ENCODE measurements around the gene S100A16. TPM values are rescaled to one million over a fixed set of nuclear protein-coding genes. Genes with fewer than 3 reads are reported as not detected.
A peak's percentile ranks its signal among the peaks of the same experiment; 100 is the strongest.
"Not testable (repeated sequence)": the region's sequence is repeated elsewhere in the genome, so short reads cannot be mapped to it uniquely, and the experiment has no call there.

Gene S100A16
- total and polyA plus RNA-seq, 5 experiments from 2014 or later, result not detected

DNA sequence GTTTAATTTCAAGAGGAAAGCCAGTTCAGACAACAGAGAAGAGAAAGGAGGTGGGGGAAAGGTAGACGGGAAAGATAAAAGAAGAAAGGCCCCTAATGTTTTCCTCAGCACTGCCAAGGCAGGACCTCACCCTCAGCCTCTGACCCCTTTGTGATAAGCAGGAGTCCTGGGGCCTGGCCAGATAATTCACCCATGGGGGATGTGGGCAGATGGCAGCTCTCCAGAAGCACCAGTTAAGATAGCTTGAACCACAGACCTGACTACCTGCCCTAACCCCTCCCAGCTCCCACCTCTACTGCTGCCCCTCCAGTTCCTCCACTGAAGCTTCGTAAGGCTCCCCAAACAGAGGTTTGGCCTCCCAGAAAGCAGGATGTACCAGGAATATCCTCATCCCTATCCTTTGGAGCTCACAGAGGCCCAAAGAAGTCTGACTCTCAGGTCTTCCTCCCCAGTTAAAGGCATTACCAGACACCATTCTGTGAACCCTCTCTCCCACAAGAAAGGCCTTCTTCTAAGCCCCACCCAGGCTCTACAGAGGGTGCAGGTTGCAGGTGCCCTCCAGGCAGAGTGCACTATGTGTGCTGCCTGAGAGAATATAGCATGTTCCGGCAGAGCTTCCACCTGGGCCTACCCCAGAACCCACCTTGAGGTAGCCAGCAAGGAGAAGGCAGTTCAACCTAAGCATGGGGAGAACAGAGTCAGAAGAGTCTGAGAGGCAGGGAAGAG, 36.4 kb upstream of the S100A16 start:
- peaks cover 11 to 32% (median 16%) of the 10 kb centered on the region in 3 donors for H3K36me3 Mint-ChIP-seq
- peak in 8 of 10 donors; percentile 13 to 75 (median 48) for DNase-seq
- H3K27me3 Mint-ChIP-seq, result no peaks in the 10 kb centered on the region
- peaks cover 32 to 63% (median 61%) of the 10 kb centered on the region in 4 donors for H3K4me1 Mint-ChIP-seq
- H3K27ac Mint-ChIP-seq, result peak overlapping the region; percentile 71 to 97 (median 94)
- H3K9me3 Mint-ChIP-seq, result no peaks in the 10 kb centered on the region
- POLR2A ChIA-PET, result interaction anchor here (0.5 to 10.4 kb wide), 10 partner anchors 10 to 112 kb away, joined by 3 to 85 read pairs (median 6); partner anchors contain the start of genes CHTOP, ILF2, INTS3 and NPR1
- ATAC-seq, result peak; percentile 90 to 97
- peak overlapping the region; percentile 61 to 91 (median 83) for H3K4me3 Mint-ChIP-seq

DNA sequence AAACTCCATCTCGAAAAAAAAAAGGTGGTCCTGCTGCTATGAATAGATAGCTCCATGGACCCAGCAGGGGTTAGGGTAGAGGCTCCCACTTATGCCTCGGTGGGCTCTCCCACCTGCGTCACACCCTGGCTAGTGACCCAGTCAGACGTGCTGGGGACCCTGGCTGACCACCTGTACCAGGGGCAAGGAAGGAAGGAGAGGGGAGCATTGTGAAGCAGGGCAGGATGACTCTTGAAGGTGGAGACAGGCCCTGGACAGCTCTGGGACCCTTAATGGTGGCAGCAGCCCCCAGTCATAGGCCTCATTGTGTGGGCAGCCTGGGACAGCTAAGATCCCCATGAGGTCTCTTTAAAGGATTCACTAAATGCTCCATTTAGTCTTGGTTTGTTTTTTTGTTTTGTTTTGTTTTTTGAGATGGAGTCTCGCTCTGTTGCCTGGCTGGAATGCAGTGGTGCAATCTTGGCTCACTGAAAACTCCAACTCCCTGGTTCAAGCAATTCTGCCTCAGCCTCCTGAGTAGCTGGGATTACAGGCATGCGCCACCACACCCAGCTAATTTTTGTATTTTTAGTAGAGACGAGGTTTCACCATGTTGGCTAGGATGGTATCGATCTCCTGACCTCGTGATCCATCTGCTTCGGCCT, 35.2 kb upstream of the S100A16 start:
- peaks cover 39 to 74% (median 72%) of the 10 kb centered on the region in 4 donors for H3K4me1 Mint-ChIP-seq
- DNase-seq (no peak), ATAC-seq (no peak)
- POLR2A ChIA-PET, result interaction anchor here (0.9 to 10.4 kb wide), 6 partner anchors 9 to 116 kb away, joined by 3 to 85 read pairs (median 7); partner anchors contain the start of genes CHTOP and INTS3
- H3K27me3 Mint-ChIP-seq, result no peaks in the 10 kb centered on the region
- H3K4me3 Mint-ChIP-seq, result peak overlapping the region in 5 of 10 donors; percentile 20 to 53 (median 50)
- no peaks in the 10 kb centered on the region for H3K9me3 Mint-ChIP-seq
- peak overlapping the region in 9 of 10 donors; percentile 68 to 97 (median 90) for H3K27ac Mint-ChIP-seq
- H3K36me3 Mint-ChIP-seq, result peaks cover 20 to 43% (median 23%) of the 10 kb centered on the region in 3 donors

DNA sequence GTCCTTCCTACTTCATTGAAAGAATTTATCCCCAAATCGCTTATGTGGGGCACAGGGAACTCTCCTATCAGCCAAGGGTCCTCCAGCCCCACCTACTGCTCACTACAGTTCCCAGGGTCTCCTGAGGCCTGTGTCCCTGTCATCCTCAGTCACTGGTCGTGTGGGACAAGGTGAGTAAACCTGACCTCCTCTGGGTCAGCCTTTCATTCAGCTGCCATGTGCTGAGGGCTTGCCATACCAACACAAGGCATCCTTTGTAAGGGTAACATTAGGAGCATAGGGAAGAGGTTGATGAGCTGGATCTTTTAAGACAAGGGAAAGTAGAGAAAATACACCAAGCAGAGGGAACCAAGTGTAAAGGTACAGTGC, 34.4 kb upstream of the S100A16 start:
- no peaks in the 10 kb centered on the region for H3K9me3 Mint-ChIP-seq
- DNase-seq (no peak), ATAC-seq (no peak)
- no peaks in the 10 kb centered on the region for H3K27me3 Mint-ChIP-seq
- peak overlapping the region; percentile 67 to 94 (median 81) for H3K27ac Mint-ChIP-seq
- H3K4me3 Mint-ChIP-seq, result peak overlapping the region in 6 of 10 donors; percentile 11 to 50 (median 26)
- peaks cover 20 to 51% (median 27%) of the 10 kb centered on the region in 3 donors for H3K36me3 Mint-ChIP-seq
- POLR2A ChIA-PET, result interaction anchor here (0.6 to 10.4 kb wide), 4 partner anchors 9 to 136 kb away, joined by 3 to 85 read pairs (median 6); partner anchors contain the start of gene CHTOP
- H3K4me1 Mint-ChIP-seq, result peaks cover 40 to 79% (median 77%) of the 10 kb centered on the region in 4 donors

DNA sequence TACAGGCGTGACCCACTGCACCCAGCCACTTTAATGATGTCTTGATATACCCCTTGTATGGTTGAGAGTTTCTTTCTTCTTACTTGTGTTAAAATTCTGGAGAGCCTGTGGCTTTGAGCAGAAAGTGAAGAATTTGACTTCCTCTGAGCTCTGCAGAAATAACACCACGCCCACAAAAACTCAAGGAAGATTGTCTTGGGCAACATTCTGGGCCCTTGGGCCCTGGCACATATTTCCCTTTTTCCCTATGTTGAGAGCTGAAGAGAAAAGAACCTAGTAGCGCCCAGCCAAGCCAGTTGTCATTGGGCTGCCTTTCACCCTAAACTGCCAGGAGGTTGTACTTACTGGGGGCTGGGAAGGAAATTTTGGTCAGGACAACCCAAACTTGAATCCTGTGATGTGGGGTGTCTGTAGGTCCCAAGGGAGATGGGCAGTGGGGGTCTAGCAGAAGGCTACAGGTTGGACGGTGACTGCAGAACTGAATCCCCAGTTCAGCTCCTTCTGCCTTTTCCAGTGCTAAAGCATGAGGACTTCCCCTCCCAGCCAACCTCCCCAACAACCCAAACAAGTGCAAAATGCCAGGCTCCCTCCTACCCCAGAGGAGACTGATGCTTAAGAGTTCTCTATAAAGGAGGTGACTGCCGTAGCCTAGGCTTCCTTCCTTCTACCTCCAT, 33.9 kb upstream of the S100A16 start:
- peaks cover 20 to 57% (median 27%) of the 10 kb centered on the region in 3 donors for H3K36me3 Mint-ChIP-seq
- no peaks in the 10 kb centered on the region for H3K27me3 Mint-ChIP-seq
- ATAC-seq (no peak), DNase-seq (no peak)
- peak overlapping the region in 6 of 10 donors; percentile 11 to 75 (median 32) for H3K4me3 Mint-ChIP-seq
- peaks cover 40 to 84% (median 82%) of the 10 kb centered on the region in 4 donors for H3K4me1 Mint-ChIP-seq
- no peaks in the 10 kb centered on the region for H3K9me3 Mint-ChIP-seq
- peak overlapping the region; percentile 67 to 94 (median 81) for H3K27ac Mint-ChIP-seq
- POLR2A ChIA-PET, result interaction anchor here (0.6 to 10.4 kb wide), 3 partner anchors 9 to 136 kb away, joined by 3 to 85 read pairs (median 7); partner anchors contain the start of gene CHTOP

DNA sequence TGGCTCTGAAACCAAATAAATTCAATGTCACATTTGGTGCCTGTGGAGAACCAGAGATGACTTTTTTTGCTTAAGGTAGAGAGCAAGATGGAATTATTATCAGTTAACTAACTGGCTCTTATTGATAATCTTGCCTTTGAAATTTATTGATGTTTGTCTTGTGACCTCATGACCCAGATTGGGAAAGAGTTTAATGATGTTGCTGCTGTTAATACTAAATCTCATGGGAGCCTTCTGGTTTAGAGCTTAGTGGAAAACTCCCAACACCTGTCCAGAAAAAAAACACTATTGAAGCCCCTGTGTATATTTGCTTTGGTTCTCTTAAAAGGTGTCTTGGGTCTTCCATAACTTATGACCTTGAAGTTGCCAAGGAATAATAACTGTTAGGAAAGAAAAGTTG, 30.9 kb upstream of the S100A16 start:
- ATAC-seq (no peak), DNase-seq (no peak)
- Mint-ChIP-seq H3K27me3 (no peaks in the 10 kb centered on the region), H3K36me3 (peaks cover 20 to 82% (median 32%) of the 10 kb centered on the region in 3 donors), H3K4me3 (peak overlapping the region in 1 of 10 donors; percentile 15), H3K27ac (peak overlapping the region in 9 of 10 donors; percentile 18 to 81 (median 50)), H3K9me3 (no peaks in the 10 kb centered on the region), H3K4me1 (peaks cover 32 to 83% (median 81%) of the 10 kb centered on the region in 4 donors)
- POLR2A ChIA-PET, result interaction anchor here (0.6 to 10.4 kb wide), 5 partner anchors 8 to 107 kb away, joined by 3 to 85 read pairs (median 4); partner anchors contain the start of genes CHTOP and SNAPIN

DNA sequence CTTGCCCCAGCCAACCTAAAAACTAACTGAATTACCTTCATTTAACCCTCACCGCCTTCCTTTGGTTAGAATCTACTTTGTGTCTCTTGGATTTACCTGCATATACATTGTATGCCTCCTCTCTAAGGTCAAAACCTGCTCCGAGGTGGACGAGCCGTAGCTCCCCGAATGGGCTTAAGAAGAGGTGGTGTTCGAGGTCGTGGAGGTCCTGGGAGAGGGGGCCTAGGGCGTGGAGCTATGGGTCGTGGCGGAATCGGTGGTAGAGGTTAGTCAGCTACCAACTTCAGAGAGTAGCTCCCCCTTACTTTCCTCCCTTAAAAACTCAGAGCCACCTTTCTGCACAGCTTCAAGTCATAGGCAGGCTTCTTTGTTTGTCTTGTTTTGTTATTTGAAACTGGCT, 30.2 kb upstream of the S100A16 start:
- no peaks in the 10 kb centered on the region for H3K9me3 Mint-ChIP-seq
- ATAC-seq, result no peak
- H3K4me1 Mint-ChIP-seq, result peaks cover 30 to 80% (median 79%) of the 10 kb centered on the region in 4 donors
- peak overlapping the region in 9 of 10 donors; percentile 0 to 86 (median 47) for H3K27ac Mint-ChIP-seq
- POLR2A ChIA-PET, result interaction anchor here (0.8 to 10.4 kb wide), 3 partner anchors 9 to 16 kb away, joined by 3 to 85 read pairs (median 6); partner anchors contain the start of genes CHTOP and SNAPIN
- H3K27me3 Mint-ChIP-seq, result no peaks in the 10 kb centered on the region
- no peak overlapping the region for H3K4me3 Mint-ChIP-seq
- H3K36me3 Mint-ChIP-seq, result peaks cover 20 to 90% (median 32%) of the 10 kb centered on the region in 3 donors
- DNase-seq, result no peak

DNA sequence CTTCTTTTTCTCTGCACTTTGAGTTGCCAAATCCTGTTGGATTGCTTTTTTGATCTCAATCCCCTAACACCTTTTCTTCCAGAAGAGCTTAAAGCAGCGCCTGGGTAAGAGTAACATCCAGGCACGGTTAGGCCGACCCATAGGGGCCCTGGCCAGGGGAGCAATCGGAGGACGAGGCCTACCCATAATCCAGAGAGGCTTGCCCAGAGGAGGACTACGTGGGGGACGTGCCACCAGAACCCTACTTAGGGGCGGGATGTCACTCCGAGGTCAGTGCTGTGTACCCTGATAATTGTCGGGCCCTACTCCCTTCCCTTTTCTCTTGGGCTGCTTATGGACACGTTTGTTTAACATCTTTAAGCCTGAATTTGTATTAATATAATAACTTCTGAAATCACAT, 29.2 kb upstream of the S100A16 start:
- H3K27ac Mint-ChIP-seq, result peak overlapping the region in 5 of 10 donors; percentile 37 to 86 (median 66)
- H3K4me1 Mint-ChIP-seq, result peaks cover 25 to 76% (median 76%) of the 10 kb centered on the region in 4 donors
- no peaks in the 10 kb centered on the region for H3K9me3 Mint-ChIP-seq
- DNase-seq (no peak), ATAC-seq (no peak)
- peak overlapping the region in 2 of 10 donors; percentile 13 to 14 for H3K4me3 Mint-ChIP-seq
- POLR2A ChIA-PET, result no interaction called here
- no peaks in the 10 kb centered on the region for H3K27me3 Mint-ChIP-seq
- H3K36me3 Mint-ChIP-seq, result peaks cover 26 to 95% (median 34%) of the 10 kb centered on the region in 3 donors

DNA sequence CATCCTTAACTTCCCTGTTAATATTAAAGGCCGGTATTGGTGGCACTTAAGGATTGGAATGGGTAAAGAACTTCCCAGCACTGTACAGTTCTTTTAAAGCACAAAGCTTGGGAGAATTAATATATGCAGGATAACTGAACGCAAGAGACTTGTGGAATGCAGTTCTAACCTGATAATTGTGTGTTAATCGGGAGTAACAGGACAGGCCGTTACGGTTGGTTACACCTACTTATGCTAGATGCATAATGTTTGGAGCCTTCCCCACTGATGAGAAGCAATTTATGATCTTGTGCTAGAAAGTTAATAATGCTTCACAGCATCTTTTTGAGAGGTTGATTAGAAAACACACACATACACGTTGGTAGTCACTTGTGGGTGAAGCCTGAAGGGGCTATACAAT, 27.9 kb upstream of the S100A16 start:
- no peaks in the 10 kb centered on the region for H3K27me3 Mint-ChIP-seq
- peaks cover 28 to 95% (median 33%) of the 10 kb centered on the region in 3 donors for H3K36me3 Mint-ChIP-seq
- POLR2A ChIA-PET, result interaction anchor here (3.9 kb wide), 1 partner anchor 9 kb away, joined by 26 read pairs; no protein-coding TSS in a partner anchor
- H3K9me3 Mint-ChIP-seq, result no peaks in the 10 kb centered on the region
- peak overlapping the region in 1 of 10 donors; percentile 0 for H3K4me3 Mint-ChIP-seq
- no peak for DNase-seq
- peak overlapping the region in 5 of 10 donors; percentile 17 to 69 (median 33) for H3K27ac Mint-ChIP-seq
- ATAC-seq, result no peak
- H3K4me1 Mint-ChIP-seq, result peaks cover 23 to 76% (median 73%) of the 10 kb centered on the region in 4 donors

DNA sequence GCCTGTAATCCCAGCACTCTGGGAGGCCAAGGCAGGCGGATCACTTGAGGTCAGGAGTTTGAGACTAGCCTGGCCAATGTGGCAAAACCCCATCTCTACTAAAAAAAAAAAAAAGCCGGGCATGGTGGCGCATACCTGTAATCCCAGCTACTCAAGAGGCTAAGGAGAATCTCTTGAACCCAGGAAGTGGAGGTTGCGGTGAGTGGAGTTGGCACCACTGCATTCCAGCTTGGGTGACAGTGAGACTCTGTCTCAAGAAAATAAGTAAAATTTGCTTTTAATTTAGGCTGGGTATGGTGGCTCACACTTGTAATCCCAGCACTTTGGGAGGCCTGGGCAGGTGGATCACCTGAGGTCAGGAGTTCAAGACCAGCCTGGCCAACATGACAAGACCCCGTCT, 27.3 kb upstream of the S100A16 start:
- not testable (repeated sequence) for ATAC-seq, DNase-seq, H3K27me3 Mint-ChIP-seq, H3K9me3 Mint-ChIP-seq, H3K4me3 Mint-ChIP-seq
- H3K36me3 Mint-ChIP-seq, result peaks cover 22 to 93% (median 29%) of the 10 kb centered on the region in 3 donors
- POLR2A ChIA-PET, result interaction anchor here (0.7 to 3.9 kb wide), 2 partner anchors 9 to 1151 kb away, joined by 4 to 26 read pairs; no protein-coding TSS in a partner anchor
- peaks cover 17 to 75% (median 68%) of the 10 kb centered on the region in 4 donors for H3K4me1 Mint-ChIP-seq
- H3K27ac Mint-ChIP-seq, result peak overlapping the region in 2 of 10 donors; percentile 82

DNA sequence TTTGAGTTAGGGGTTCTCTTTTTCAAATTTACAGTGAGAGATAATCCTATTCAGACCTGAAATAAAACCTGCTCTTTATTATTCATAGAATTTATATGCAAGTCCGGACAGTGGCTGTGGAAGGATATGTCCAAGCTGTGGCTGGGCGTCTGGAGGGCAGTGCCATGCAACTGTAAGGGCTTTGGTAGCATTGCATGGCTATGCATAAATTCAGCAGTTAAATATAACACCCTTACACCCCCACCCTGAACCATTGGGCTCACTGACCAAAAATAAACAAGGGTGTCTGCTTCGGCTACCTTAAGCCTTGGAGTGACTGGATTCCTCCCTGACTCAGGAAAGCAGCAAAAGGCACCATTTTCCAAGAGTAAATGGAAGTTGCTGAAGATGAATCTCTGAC, 26.3 kb upstream of the S100A16 start:
- H3K4me1 Mint-ChIP-seq, result peaks cover 20 to 72% (median 62%) of the 10 kb centered on the region in 4 donors
- no peaks in the 10 kb centered on the region for H3K27me3 Mint-ChIP-seq
- H3K36me3 Mint-ChIP-seq, result peaks cover 19 to 89% (median 24%) of the 10 kb centered on the region in 3 donors
- H3K27ac Mint-ChIP-seq, result peak overlapping the region in 1 of 10 donors; percentile 29
- ATAC-seq (no peak), DNase-seq (no peak)
- POLR2A ChIA-PET, result interaction anchor here (3.9 kb wide), 1 partner anchor 10 kb away, joined by 26 read pairs; no protein-coding TSS in a partner anchor
- no peaks in the 10 kb centered on the region for H3K9me3 Mint-ChIP-seq
- H3K4me3 Mint-ChIP-seq, result no peak overlapping the region

DNA sequence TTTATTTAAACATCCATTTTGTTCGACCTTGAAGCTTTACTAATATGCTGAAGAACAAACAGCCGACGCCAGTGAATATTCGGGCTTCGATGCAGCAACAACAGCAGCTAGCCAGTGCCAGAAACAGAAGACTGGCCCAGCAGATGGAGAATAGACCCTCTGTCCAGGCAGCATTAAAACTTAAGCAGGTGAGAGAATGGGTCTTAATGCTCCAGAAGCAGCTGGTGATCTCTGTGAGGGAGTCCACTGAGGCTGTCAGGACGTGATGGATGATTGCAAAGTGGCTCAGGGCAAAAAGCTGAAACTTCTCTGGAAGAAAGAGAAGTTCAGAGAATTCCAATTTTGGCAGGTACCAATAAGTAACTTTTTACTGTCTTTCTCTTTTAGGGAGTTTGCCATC, 25.3 kb upstream of the S100A16 start:
- ATAC-seq, result no peak
- peak overlapping the region in 1 of 10 donors; percentile 37 for H3K27ac Mint-ChIP-seq
- no peaks in the 10 kb centered on the region for H3K9me3 Mint-ChIP-seq
- H3K36me3 Mint-ChIP-seq, result peaks cover 10 to 80% (median 17%) of the 10 kb centered on the region in 3 donors
- no peak for DNase-seq
- H3K4me3 Mint-ChIP-seq, result no peak overlapping the region
- no peaks in the 10 kb centered on the region for H3K27me3 Mint-ChIP-seq
- H3K4me1 Mint-ChIP-seq, result peaks cover 16 to 69% (median 61%) of the 10 kb centered on the region in 4 donors
- POLR2A ChIA-PET, result interaction anchor here (0.9 to 3.9 kb wide), 4 partner anchors 9 to 352 kb away, joined by 3 to 26 read pairs (median 6); partner anchors contain the start of gene RPS27

All from naive thymus-derived CD8-positive, alpha-beta T cell (primary cell).